ENCODE results near the gene CFAP157. TPM values are rescaled to one million over a fixed set of nuclear protein-coding genes. Genes with fewer than 3 reads are reported as not detected.

Gene CFAP157
- total and polyA plus RNA-seq, 7 experiments from 2014 or later, result 0.11 to 0.38 (median 0.22) TPM; not detected in 2

GRCh38 chr9:127712867-127713266, 6.1 kb downstream of the CFAP157 start:
- H3K4me3 ChIP-seq (ENCODE audit: low read length), result no peak overlapping the region
- Mint-ChIP-seq H3K27me3 (no peaks in the 10 kb centered on the region), H3K4me3 (peak overlapping the region in 3 of 10 donors; percentile 14 to 66 (median 21)), H3K9me3 (peaks cover 0 to 2% (median 0%) of the 10 kb centered on the region in 11 donors), H3K4me1 (peaks cover 19 to 37% (median 22%) of the 10 kb centered on the region in 7 donors), H3K36me3 (peaks cover 0 to 7% (median 0%) of the 10 kb centered on the region in 5 donors), H3K27ac (no peak overlapping the region)
- no peaks in the 10 kb centered on the region for H3K27me3 ChIP-seq (ENCODE audit: control insufficient read depth in 2 of 2, insufficient read depth in 2 of 2, low read length in 2 of 2)
- H3K9me3 ChIP-seq (ENCODE audit: control insufficient read depth in 2 of 3, low read length in 3 of 3), result peaks cover 0 to 4% (median 0%) of the 10 kb centered on the region in 3 experiments
- ChIA-PET POLR2A (no interaction called here), CTCF (no interaction called here)
- no peak overlapping the region for H3K27ac ChIP-seq (ENCODE audit: low read depth, low read length)
- peaks cover 14 to 16% of the 10 kb centered on the region in 2 donors for H3K4me1 ChIP-seq (ENCODE audit: control insufficient read depth in 2 of 2, insufficient read depth in 2 of 2, low read length in 2 of 2)
- intact Hi-C loops (cut with micrococcal nuclease), result no loop called here
- no peak for DNase-seq
- ATAC-seq, result no peak
- H3K36me3 ChIP-seq (ENCODE audit: control insufficient read depth in 2 of 3, insufficient read depth in 3 of 3, low read length in 3 of 3), result peaks cover 0 to 5% (median 0%) of the 10 kb centered on the region in 3 experiments

GRCh38 chr9:127714020-127714750, 7.4 kb downstream of the CFAP157 start:
- peaks cover 17 to 21% of the 10 kb centered on the region in 2 donors for H3K4me1 ChIP-seq (ENCODE audit: control insufficient read depth in 2 of 2, insufficient read depth in 2 of 2, low read length in 2 of 2)
- H3K9me3 Mint-ChIP-seq, result no peaks in the 10 kb centered on the region
- peak overlapping the region in 6 of 9 donors; percentile 38 to 98 (median 68) for H3K27ac Mint-ChIP-seq
- no peak overlapping the region for H3K27ac ChIP-seq (ENCODE audit: low read depth, low read length)
- peaks cover 0 to 5% (median 0%) of the 10 kb centered on the region in 3 experiments for H3K36me3 ChIP-seq (ENCODE audit: control insufficient read depth in 2 of 3, insufficient read depth in 3 of 3, low read length in 3 of 3)
- peak overlapping the region; percentile 61 to 99 (median 84) for H3K4me3 Mint-ChIP-seq
- DNase-seq (no peak), ATAC-seq (no peak)
- intact Hi-C loops (cut with micrococcal nuclease), result loop anchor here in 1 of 2 donors (2.0 kb wide), 1 partner anchor 15 kb away; no protein-coding TSS in a partner anchor
- no peaks in the 10 kb centered on the region for H3K27me3 ChIP-seq (ENCODE audit: control insufficient read depth in 2 of 2, insufficient read depth in 2 of 2, low read length in 2 of 2)
- POLR2A ChIA-PET, result interaction anchor here (1.2 to 1.9 kb wide), 2 partner anchors 21 to 101 kb away, joined by 4 to 6 read pairs; partner anchors contain the start of gene TOR2A
- peaks cover 19 to 39% (median 22%) of the 10 kb centered on the region in 7 donors for H3K4me1 Mint-ChIP-seq
- no peaks in the 10 kb centered on the region for H3K27me3 Mint-ChIP-seq
- no peaks in the 10 kb centered on the region for H3K9me3 ChIP-seq (ENCODE audit: control insufficient read depth in 2 of 3, low read length in 3 of 3)
- H3K36me3 Mint-ChIP-seq, result peaks cover 0 to 1% (median 0%) of the 10 kb centered on the region in 5 donors
- CTCF ChIA-PET, result interaction anchor here (2.2 kb wide), 1 partner anchor 21 kb away, joined by 11 read pairs; the partner anchor contains the start of gene TOR2A
- H3K4me3 ChIP-seq (ENCODE audit: low read length), result no peak overlapping the region

GRCh38 chr9:127714951-127715469, 8.2 kb downstream of the CFAP157 start:
- H3K36me3 ChIP-seq (ENCODE audit: control insufficient read depth in 2 of 3, insufficient read depth in 3 of 3, low read length in 3 of 3), result peaks cover 0 to 5% (median 0%) of the 10 kb centered on the region in 3 experiments
- Mint-ChIP-seq H3K4me1 (peaks cover 26 to 46% (median 29%) of the 10 kb centered on the region in 7 donors), H3K27me3 (no peaks in the 10 kb centered on the region), H3K4me3 (peak overlapping the region; percentile 93 to 100 (median 98)), H3K27ac (peak overlapping the region; percentile 86 to 99 (median 97)), H3K9me3 (no peaks in the 10 kb centered on the region), H3K36me3 (no peaks in the 10 kb centered on the region)
- ATAC-seq (peak; percentile 1), DNase-seq (peak in 1 of 9 donors; percentile 54)
- no peaks in the 10 kb centered on the region for H3K9me3 ChIP-seq (ENCODE audit: control insufficient read depth in 2 of 3, low read length in 3 of 3)
- H3K27ac ChIP-seq (ENCODE audit: low read depth, low read length), result peak overlapping the region; percentile 89
- peak overlapping the region; percentile 85 for H3K4me3 ChIP-seq (ENCODE audit: low read length)
- CTCF ChIA-PET, result interaction anchor here (2.2 kb wide), 1 partner anchor 20 kb away, joined by 11 read pairs; the partner anchor contains the start of gene TOR2A
- peaks cover 25 to 29% of the 10 kb centered on the region in 2 donors for H3K4me1 ChIP-seq (ENCODE audit: control insufficient read depth in 2 of 2, insufficient read depth in 2 of 2, low read length in 2 of 2)
- no peaks in the 10 kb centered on the region for H3K27me3 ChIP-seq (ENCODE audit: control insufficient read depth in 2 of 2, insufficient read depth in 2 of 2, low read length in 2 of 2)
- intact Hi-C loops (cut with micrococcal nuclease), result loop anchor here (1.0 to 5.0 kb wide), 12 partner anchors 16 to 413 kb away; partner anchors contain the start of genes LRSAM1 (in 2 of the 2), RPL12 (in 2 of the 2), STXBP1 (in 2 of the 2) and TOR2A (in 2 of the 2)
- POLR2A ChIA-PET, result interaction anchor here (0.8 to 1.9 kb wide), 7 partner anchors 12 to 201 kb away, joined by 3 to 10 read pairs (median 4); partner anchors contain the start of genes ST6GALNAC4 and TOR2A

GRCh38 chr9:127715470-127716337, 8.9 kb downstream of the CFAP157 start, which contains the start of the genes PTRH1 and TTC16:
PTRH1 (minus strand) TSS chr9:127715663; CDS start chr9:127715639, 24 bp downstream.
TTC16 (plus strand) TSS chr9:127716079; CDS start chr9:127716146, 67 bp downstream.
- peak within 1 kb of the TSS; percentile 89 for H3K27ac ChIP-seq (ENCODE audit: low read depth, low read length)
- Mint-ChIP-seq H3K9me3 (no peaks in the 10 kb centered on the region), H3K4me3 (peak within 1 kb of the TSS; percentile 93 to 100 (median 98)), H3K4me1 (peaks cover 29 to 47% (median 30%) of the 10 kb centered on the region in 7 donors), H3K27me3 (no peaks in the 10 kb centered on the region), H3K27ac (peak within 1 kb of the TSS; percentile 86 to 99 (median 97)), H3K36me3 (no peaks in the 10 kb centered on the region)
- no peaks in the 10 kb centered on the region for H3K27me3 ChIP-seq (ENCODE audit: control insufficient read depth in 2 of 2, insufficient read depth in 2 of 2, low read length in 2 of 2)
- DNase-seq (peak; percentile 91 to 98 (median 96)), ATAC-seq (peak; percentile 96)
- ChIA-PET POLR2A (interaction anchor here (0.8 to 1.9 kb wide), 11 partner anchors 11 to 208 kb away, joined by 3 to 10 read pairs (median 4); partner anchors contain the start of genes CDK9, ST6GALNAC4 and TOR2A), CTCF (interaction anchor here (2.2 kb wide), 1 partner anchor 19 kb away, joined by 11 read pairs; the partner anchor contains the start of gene TOR2A)
- intact Hi-C loops (cut with micrococcal nuclease), result loop anchor here (1.0 to 5.0 kb wide), 12 partner anchors 16 to 413 kb away; partner anchors contain the start of genes LRSAM1 (in 2 of the 2), RPL12 (in 2 of the 2), STXBP1 (in 2 of the 2) and TOR2A (in 2 of the 2)
- peak within 1 kb of the TSS; percentile 85 for H3K4me3 ChIP-seq (ENCODE audit: low read length)
- peaks cover 31 to 32% of the 10 kb centered on the region in 2 donors for H3K4me1 ChIP-seq (ENCODE audit: control insufficient read depth in 2 of 2, insufficient read depth in 2 of 2, low read length in 2 of 2)
- H3K9me3 ChIP-seq (ENCODE audit: control insufficient read depth in 2 of 3, low read length in 3 of 3), result no peaks in the 10 kb centered on the region
- H3K36me3 ChIP-seq (ENCODE audit: control insufficient read depth in 2 of 3, insufficient read depth in 3 of 3, low read length in 3 of 3), result peaks cover 0 to 5% (median 0%) of the 10 kb centered on the region in 3 experiments

- no peaks in the 10 kb centered on the region for H3K27me3 Mint-ChIP-seq
- H3K4me3 ChIP-seq (ENCODE audit: low read length), result peak overlapping the region; percentile 85
Measured at GRCh38 chr9:127716412-127716811, 9.6 kb downstream of the CFAP157 start.

More at GRCh38 chr9:127716412-127716811, 9.6 kb downstream of the CFAP157 start:
- no peaks in the 10 kb centered on the region for H3K36me3 Mint-ChIP-seq
- Histone ChIP-seq H3K36me3 (ENCODE audit: control insufficient read depth in 2 of 3, insufficient read depth in 3 of 3, low read length in 3 of 3) (peaks cover 0 to 5% (median 0%) of the 10 kb centered on the region in 3 experiments), H3K27me3 (ENCODE audit: control insufficient read depth in 2 of 2, insufficient read depth in 2 of 2, low read length in 2 of 2) (no peaks in the 10 kb centered on the region), H3K9me3 (ENCODE audit: control insufficient read depth in 2 of 3, low read length in 3 of 3) (no peaks in the 10 kb centered on the region), H3K4me1 (ENCODE audit: control insufficient read depth in 2 of 2, insufficient read depth in 2 of 2, low read length in 2 of 2) (peaks cover 29 to 31% of the 10 kb centered on the region in 2 donors), H3K27ac (ENCODE audit: low read depth, low read length) (peak overlapping the region; percentile 89)
- DNase-seq (no peak), ATAC-seq (no peak)
- ChIA-PET POLR2A (interaction anchor here (0.6 to 1.9 kb wide), 10 partner anchors 9 to 253 kb away, joined by 3 to 10 read pairs (median 4); partner anchors contain the start of genes CDK9, CFAP157 and TOR2A), CTCF (interaction anchor here (1.2 kb wide), 1 partner anchor 19 kb away, joined by 3 read pairs; the partner anchor contains the start of gene TOR2A)
- H3K27ac Mint-ChIP-seq, result peak overlapping the region; percentile 86 to 99 (median 97)
- peaks cover 27 to 48% (median 29%) of the 10 kb centered on the region in 7 donors for H3K4me1 Mint-ChIP-seq
- intact Hi-C loops (cut with micrococcal nuclease), result loop anchor here (1.0 to 5.0 kb wide), 5 partner anchors 69 to 351 kb away; partner anchors contain the start of genes STXBP1 (in 2 of the 2), NAIF1 (in 1 of the 2) and SLC25A25 (in 1 of the 2)
- peak overlapping the region; percentile 93 to 100 (median 98) for H3K4me3 Mint-ChIP-seq
- H3K9me3 Mint-ChIP-seq, result no peaks in the 10 kb centered on the region

Measured in naive thymus-derived CD4-positive, alpha-beta T cell (primary cell).